HUES6 (cell line): Measurements from ENCODE around the gene SEMA5A.

Experiments used
- H3K27ac ChIP-seq: 2 replicates; pipeline ENCODE4 v1.7.0; 2013; ENCODE audit warnings: low read depth, mild to moderate bottlenecking, low read length, inconsistent platforms
- H3K27me3 ChIP-seq: 2 replicates; pipeline ENCODE4 v1.6.1; 2013; ENCODE audit warnings: low read length; ENCODE audit not compliant: control insufficient read depth, insufficient read depth
- H3K36me3 ChIP-seq: 2 replicates; pipeline ENCODE4 v1.6.1; 2013; ENCODE audit warnings: low read length; ENCODE audit not compliant: control insufficient read depth, insufficient read depth
- H3K4me1 ChIP-seq: 2 replicates; pipeline ENCODE4 v1.6.1; 2013; ENCODE audit warnings: low read length; ENCODE audit not compliant: control insufficient read depth, insufficient read depth
- H3K4me3 ChIP-seq: 2 replicates; pipeline ENCODE4 v1.5.1; 2013; ENCODE audit warnings: low read depth, low read length
- H3K9ac ChIP-seq: one replicate; pipeline ENCODE4 v1.6.1; 2013; ENCODE audit warnings: mild to moderate bottlenecking, low read length
- H3K9me3 ChIP-seq: 2 replicates; pipeline ENCODE4 v1.6.1; 2013; ENCODE audit warnings: low read depth, low read length; ENCODE audit not compliant: control insufficient read depth, insufficient read depth

SEMA5A gene

DNA sequence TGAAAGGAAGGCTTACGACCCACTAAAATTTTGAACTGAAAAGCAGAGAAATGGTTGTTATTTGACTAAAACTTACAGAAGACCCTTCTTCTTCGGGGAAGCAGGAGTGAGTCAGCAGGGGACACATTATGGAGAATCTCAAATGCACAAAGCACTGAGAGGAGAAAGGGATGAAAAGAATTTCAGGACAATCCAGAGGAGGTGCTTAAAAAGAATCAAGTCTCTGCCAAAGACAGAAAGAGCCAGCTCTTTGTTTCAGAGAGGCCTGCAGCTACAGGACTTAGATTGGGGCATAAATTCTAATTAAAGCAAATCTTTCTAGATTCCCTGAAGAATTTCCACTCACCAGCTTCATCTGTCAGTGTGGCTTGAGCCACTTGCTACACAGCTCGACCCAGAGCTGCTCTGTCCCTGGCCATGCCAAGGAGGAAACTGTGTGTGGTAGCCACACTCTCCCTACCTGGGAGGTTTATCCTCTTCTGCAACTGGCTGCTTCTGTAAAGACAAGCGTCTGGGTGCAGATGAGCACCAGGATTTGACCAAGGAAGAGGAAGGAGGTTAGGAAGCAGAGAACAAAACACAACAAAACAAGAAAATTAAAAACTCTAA, 89.9 kb downstream of the SEMA5A start:
- H3K9ac ChIP-seq = peak overlapping the region; percentile 24
- peak overlapping the region; percentile 60 for H3K27ac ChIP-seq

GRCh38 chr5:9454491-9454890, 91.4 kb downstream of the SEMA5A start:
- Histone ChIP-seq H3K4me1 (peaks cover 19% of the 10 kb centered on the region), H3K9ac (no peak overlapping the region), H3K9me3 (peaks cover 9% of the 10 kb centered on the region), H3K36me3 (no peaks in the 10 kb centered on the region), H3K4me3 (no peak overlapping the region), H3K27me3 (no peaks in the 10 kb centered on the region), H3K27ac (no peak overlapping the region)

More for the DNA sequence above, 89.9 kb downstream of the SEMA5A start:
- Histone ChIP-seq H3K4me3 (no peak overlapping the region), H3K36me3 (no peaks in the 10 kb centered on the region), H3K4me1 (peaks cover 19% of the 10 kb centered on the region), H3K9me3 (peaks cover 9% of the 10 kb centered on the region), H3K27me3 (no peaks in the 10 kb centered on the region)

- Histone ChIP-seq H3K9ac (no peak overlapping the region), H3K27me3 (no peaks in the 10 kb centered on the region), H3K4me1 (peaks cover 19% of the 10 kb centered on the region), H3K4me3 (no peak overlapping the region), H3K36me3 (no peaks in the 10 kb centered on the region), H3K27ac (no peak overlapping the region), H3K9me3 (peaks cover 7% of the 10 kb centered on the region)
These were observed 91.8 kb downstream of the SEMA5A start for GRCh38 chr5:9454012-9454481.

DNA sequence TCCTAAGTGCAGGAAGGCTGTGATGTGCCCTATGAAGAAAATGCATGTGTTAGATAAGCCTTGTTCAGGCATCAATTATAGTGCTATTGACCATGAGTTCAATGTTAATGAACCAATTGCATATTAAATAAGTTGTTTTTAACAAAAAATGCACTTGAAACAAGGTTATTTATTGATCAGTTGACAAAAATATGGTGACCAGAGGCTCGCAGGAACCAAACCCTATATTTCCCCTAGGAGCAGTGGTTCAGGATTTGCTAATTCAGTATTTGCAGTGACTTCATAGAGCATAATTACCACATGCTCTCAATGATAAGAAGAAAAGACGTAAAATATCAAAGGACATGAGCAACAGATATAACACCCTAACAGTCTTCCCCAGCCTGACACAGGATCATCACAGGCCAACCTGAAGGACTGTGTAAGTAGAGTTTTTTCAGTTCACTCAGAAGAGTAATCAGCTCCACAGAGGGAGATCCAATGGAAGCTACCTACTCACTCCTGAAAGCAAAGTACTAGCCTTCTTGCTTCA, 92.3 kb downstream of the SEMA5A start:
- H3K9ac ChIP-seq = no peak overlapping the region
- H3K4me1 ChIP-seq = peaks cover 19% of the 10 kb centered on the region

DNA sequence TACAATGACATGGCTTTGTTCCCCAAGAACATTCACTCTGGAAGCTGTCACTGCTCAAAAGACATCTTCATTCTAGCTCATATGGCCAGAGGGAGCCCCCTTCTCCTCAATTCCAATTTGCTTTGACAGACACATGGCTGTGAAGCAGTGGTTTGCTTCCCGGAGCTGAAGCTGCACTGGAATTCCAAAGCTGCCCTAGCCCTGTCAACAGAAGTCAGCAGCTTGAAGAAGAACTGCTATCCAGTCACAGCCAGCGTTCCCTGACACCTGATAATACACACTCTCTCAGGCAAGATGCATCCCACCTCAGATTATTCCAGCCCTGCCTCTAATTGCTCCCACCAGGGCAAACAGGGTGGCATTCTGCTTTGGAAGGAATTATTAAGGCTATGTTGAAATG, 93.7 kb downstream of the SEMA5A start:
- Histone ChIP-seq H3K9me3 (peaks cover 7% of the 10 kb centered on the region), H3K9ac (no peak overlapping the region), H3K27me3 (no peaks in the 10 kb centered on the region), H3K36me3 (no peaks in the 10 kb centered on the region), H3K27ac (no peak overlapping the region), H3K4me1 (peaks cover 18% of the 10 kb centered on the region), H3K4me3 (no peak overlapping the region)

More for the DNA sequence above, 92.3 kb downstream of the SEMA5A start:
- no peaks in the 10 kb centered on the region for H3K36me3 ChIP-seq
- no peak overlapping the region for H3K4me3 ChIP-seq
- no peaks in the 10 kb centered on the region for H3K27me3 ChIP-seq
- H3K9me3 ChIP-seq = peaks cover 7% of the 10 kb centered on the region
- no peak overlapping the region for H3K27ac ChIP-seq

GRCh38 chr5:9451037-9451436, 94.8 kb downstream of the SEMA5A start:
- H3K4me3 ChIP-seq = no peak overlapping the region

DNA sequence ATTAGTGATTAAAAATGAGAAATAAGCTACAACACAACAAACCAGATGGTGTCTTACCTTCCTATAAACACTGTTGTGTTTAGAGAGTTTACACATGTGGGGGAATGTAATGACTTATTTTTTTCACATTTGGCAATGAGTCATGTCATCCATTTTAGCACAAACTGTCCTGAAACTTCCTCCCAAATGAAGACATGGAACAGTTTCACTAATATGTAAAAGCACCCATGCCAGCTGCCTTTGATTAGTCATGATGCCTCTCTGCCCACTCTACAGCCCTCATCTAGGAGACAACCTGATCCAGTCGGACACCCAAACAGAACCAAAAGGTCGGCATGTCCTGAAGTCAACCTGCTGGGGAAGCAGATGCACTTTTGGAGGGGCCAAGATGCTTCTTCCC, 98.2 kb downstream of the SEMA5A start:
- no peaks in the 10 kb centered on the region for H3K4me1 ChIP-seq
- H3K36me3 ChIP-seq = peaks cover 4% of the 10 kb centered on the region; the same call in 1 of the 2 replicates
- no peak overlapping the region for H3K27ac ChIP-seq
- H3K4me3 ChIP-seq = no peak overlapping the region
- H3K27me3 ChIP-seq = no peaks in the 10 kb centered on the region
- no peak overlapping the region for H3K9ac ChIP-seq
- peaks cover 17% of the 10 kb centered on the region for H3K9me3 ChIP-seq

More at GRCh38 chr5:9451037-9451436, 94.8 kb downstream of the SEMA5A start:
- H3K4me1 ChIP-seq = peaks cover 7% of the 10 kb centered on the region
- H3K27me3 ChIP-seq = no peaks in the 10 kb centered on the region
- H3K36me3 ChIP-seq = no peaks in the 10 kb centered on the region
- H3K9ac ChIP-seq = no peak overlapping the region
- peaks cover 7% of the 10 kb centered on the region for H3K9me3 ChIP-seq
- no peak overlapping the region for H3K27ac ChIP-seq

DNA sequence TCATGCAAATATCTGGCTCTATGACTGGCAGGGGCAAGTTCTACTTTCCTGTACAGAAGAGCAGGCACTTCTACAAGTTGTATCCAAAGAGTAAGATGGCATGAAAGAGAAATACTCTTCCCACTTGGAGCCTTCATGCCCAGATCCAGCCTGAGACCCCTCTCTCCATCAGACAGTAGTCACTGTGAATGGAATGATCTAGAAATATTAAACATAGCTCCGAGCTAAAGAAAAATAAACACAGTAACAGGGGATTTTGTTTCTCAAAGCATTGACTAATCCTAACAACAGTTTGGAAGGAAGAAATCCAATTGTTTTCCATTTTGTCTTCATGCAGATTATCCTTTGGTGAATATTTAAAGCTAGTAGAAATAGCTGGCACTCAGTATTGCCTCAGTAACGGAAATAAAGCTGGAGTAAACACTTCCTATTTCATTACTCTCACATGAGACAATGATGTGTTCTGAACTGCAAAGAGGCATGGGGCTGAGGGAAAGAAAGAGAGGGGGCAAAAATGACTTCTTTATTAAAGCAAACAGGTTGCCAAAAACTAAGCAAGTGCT, 100.0 kb downstream of the SEMA5A start:
- Histone ChIP-seq H3K9me3 (peaks cover 17% of the 10 kb centered on the region), H3K27ac (no peak overlapping the region), H3K27me3 (no peaks in the 10 kb centered on the region), H3K4me1 (no peaks in the 10 kb centered on the region), H3K9ac (no peak overlapping the region), H3K36me3 (peaks cover 4% of the 10 kb centered on the region; the same call in 1 of the 2 replicates), H3K4me3 (no peak overlapping the region)

GRCh38 chr5:9444346-9444745, 101.5 kb downstream of the SEMA5A start:
- Histone ChIP-seq H3K27ac (no peak overlapping the region), H3K27me3 (no peaks in the 10 kb centered on the region), H3K4me3 (no peak overlapping the region), H3K9ac (no peak overlapping the region), H3K9me3 (peaks cover 17% of the 10 kb centered on the region), H3K36me3 (peaks cover 4% of the 10 kb centered on the region; the same call in 1 of the 2 replicates), H3K4me1 (no peaks in the 10 kb centered on the region)

DNA sequence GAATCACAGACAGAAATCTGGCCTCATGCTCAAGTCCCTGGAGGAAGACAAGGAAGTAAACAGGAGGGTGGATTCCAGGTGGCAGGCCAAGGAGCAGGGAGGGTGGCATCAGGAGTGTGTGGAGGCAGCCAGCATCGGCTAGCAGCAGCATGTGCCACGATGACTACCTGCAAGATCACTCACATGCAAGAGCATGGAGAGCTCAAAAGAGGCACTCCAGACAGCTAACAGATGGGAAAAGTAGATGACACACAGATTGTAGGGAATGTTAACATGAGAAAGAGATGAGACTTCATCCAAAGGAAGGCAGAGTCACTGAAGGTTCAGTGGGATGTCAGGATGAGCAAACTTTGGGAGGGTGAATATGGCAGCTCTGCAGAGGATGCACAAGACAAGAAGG, 104.3 kb downstream of the SEMA5A start:
- Histone ChIP-seq H3K4me3 (no peak overlapping the region), H3K27me3 (no peaks in the 10 kb centered on the region), H3K27ac (no peak overlapping the region), H3K36me3 (peaks cover 4% of the 10 kb centered on the region; the same call in 1 of the 2 replicates), H3K4me1 (no peaks in the 10 kb centered on the region), H3K9ac (no peak overlapping the region), H3K9me3 (peaks cover 14% of the 10 kb centered on the region)

GRCh38 chr5:9440517-9440916, 105.4 kb downstream of the SEMA5A start:
- no peaks in the 10 kb centered on the region for H3K4me1 ChIP-seq
- no peak overlapping the region for H3K4me3 ChIP-seq
- peaks cover 14% of the 10 kb centered on the region for H3K9me3 ChIP-seq
- no peak overlapping the region for H3K27ac ChIP-seq
- H3K27me3 ChIP-seq = no peaks in the 10 kb centered on the region
- H3K9ac ChIP-seq = no peak overlapping the region
- peaks cover 4% of the 10 kb centered on the region; the same call in 1 of the 2 replicates for H3K36me3 ChIP-seq
